ENCODE data around the gene TCEAL4.

Gene TCEAL4

DNA sequence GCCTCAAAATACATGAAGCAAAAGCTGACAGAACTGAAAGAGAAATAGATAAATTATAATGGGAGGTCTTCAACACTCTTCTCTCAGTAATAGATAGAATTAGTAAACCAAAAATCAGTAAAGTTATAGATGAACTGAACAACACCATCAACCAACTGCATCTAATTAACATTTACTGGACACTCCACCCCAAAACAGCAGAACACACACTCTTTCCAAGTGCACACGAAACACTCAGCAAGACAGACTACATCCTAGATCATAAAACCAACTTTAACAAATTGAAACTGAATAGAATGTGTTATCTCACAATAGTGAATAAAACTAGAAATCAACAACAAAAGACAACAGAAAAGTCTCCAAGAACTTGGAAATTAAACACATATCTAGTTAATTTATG is 25.1 kb upstream of the TCEAL4 start:
- Histone ChIP-seq H3K27me3 (ENCODE audit: control insufficient read depth, low read length) (no peaks in the 10 kb centered on the region), H3K4me2 (ENCODE audit: low read length) (no peak overlapping the region), H3K4me1 (ENCODE audit: control insufficient read depth, low read length) (peaks cover 3% of the 10 kb centered on the region), H3F3A (ENCODE audit: control insufficient read depth, insufficient read depth) (no peaks in the 10 kb centered on the region), H3K27ac (ENCODE audit: low read depth, low read length) (no peak overlapping the region), H4K20me1 (ENCODE audit: control insufficient read depth, insufficient read depth, low read depth, low read length) (no peaks in the 10 kb centered on the region), H3K36me3 (ENCODE audit: control insufficient read depth, low read length) (no peaks in the 10 kb centered on the region), H3K4me3 (ENCODE audit: low read length) (no peak overlapping the region), H3K9me3 (ENCODE audit: control insufficient read depth, insufficient read depth, low read length) (no peaks in the 10 kb centered on the region), H3K79me2 (ENCODE audit: control insufficient read depth, low read length) (no peaks in the 10 kb centered on the region), H3K9me2 (replicated peaks; ENCODE audit: control insufficient read depth, low read length) (no peaks in the 10 kb centered on the region)
- TF ChIP-seq, protein P1, sequence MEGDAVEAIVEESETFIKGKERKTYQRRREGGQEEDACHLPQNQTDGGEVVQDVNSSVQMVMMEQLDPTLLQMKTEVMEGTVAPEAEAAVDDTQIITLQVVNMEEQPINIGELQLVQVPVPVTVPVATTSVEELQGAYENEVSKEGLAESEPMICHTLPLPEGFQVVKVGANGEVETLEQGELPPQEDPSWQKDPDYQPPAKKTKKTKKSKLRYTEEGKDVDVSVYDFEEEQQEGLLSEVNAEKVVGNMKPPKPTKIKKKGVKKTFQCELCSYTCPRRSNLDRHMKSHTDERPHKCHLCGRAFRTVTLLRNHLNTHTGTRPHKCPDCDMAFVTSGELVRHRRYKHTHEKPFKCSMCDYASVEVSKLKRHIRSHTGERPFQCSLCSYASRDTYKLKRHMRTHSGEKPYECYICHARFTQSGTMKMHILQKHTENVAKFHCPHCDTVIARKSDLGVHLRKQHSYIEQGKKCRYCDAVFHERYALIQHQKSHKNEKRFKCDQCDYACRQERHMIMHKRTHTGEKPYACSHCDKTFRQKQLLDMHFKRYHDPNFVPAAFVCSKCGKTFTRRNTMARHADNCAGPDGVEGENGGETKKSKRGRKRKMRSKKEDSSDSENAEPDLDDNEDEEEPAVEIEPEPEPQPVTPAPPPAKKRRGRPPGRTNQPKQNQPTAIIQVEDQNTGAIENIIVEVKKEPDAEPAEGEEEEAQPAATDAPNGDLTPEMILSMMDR (IDR thresholded peaks at IDR 0.05; ENCODE audit: low read depth, low read length, poor library complexity, severe bottlenecking), result no peak
- TF ChIP-seq EZH2phosphoT487 (IDR thresholded peaks at IDR 0.05; ENCODE audit: borderline replicate concordance, low read length), result no peak

DNA sequence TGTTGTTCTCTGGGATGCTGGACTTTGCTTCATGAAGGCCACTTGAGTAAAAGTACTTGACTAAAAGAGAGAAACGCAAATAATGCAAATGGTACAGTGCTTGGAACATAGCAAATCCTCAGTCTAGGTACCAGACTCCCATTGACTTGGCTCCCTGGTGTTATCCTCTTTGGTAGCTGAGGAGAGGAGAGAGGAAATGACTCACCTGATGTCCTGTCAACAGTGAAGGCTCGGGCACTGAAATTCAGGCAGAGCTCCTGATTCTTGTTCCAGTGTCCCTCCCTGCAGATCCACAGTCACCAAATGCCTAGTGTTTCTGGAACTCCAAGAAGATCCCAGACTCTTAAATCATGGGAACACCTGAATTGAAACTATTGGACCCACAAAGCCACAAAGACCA is 22.5 kb upstream of the TCEAL4 start:
- no peaks in the 10 kb centered on the region for H4K20me1 ChIP-seq (ENCODE audit: control insufficient read depth, insufficient read depth, low read depth, low read length)
- H3K4me1 ChIP-seq (ENCODE audit: control insufficient read depth, low read length), result peaks cover 10% of the 10 kb centered on the region
- H3K4me3 ChIP-seq (ENCODE audit: low read length), result no peak overlapping the region
- no peaks in the 10 kb centered on the region for H3K9me2 ChIP-seq (replicated peaks; ENCODE audit: control insufficient read depth, low read length)
- H3K27me3 ChIP-seq (ENCODE audit: control insufficient read depth, low read length), result no peaks in the 10 kb centered on the region
- H3F3A ChIP-seq (ENCODE audit: control insufficient read depth, insufficient read depth), result no peaks in the 10 kb centered on the region
- H3K9me3 ChIP-seq (ENCODE audit: control insufficient read depth, insufficient read depth, low read length), result no peaks in the 10 kb centered on the region
- no peak overlapping the region for H3K27ac ChIP-seq (ENCODE audit: low read depth, low read length)
- no peaks in the 10 kb centered on the region for H3K36me3 ChIP-seq (ENCODE audit: control insufficient read depth, low read length)
- H3K4me2 ChIP-seq (ENCODE audit: low read length), result no peak overlapping the region
- TF ChIP-seq, protein P1 (IDR thresholded peaks at IDR 0.05; ENCODE audit: low read depth, low read length, poor library complexity, severe bottlenecking), result no peak
- no peak for TF ChIP-seq EZH2phosphoT487 (IDR thresholded peaks at IDR 0.05; ENCODE audit: borderline replicate concordance, low read length)
- no peaks in the 10 kb centered on the region for H3K79me2 ChIP-seq (ENCODE audit: control insufficient read depth, low read length)

GRCh38 chrX:103565197-103565596 is 20.1 kb upstream of the TCEAL4 start:
- TF ChIP-seq, protein P1 (IDR thresholded peaks at IDR 0.05; ENCODE audit: low read depth, low read length, poor library complexity, severe bottlenecking), result no peak
- no peak for TF ChIP-seq EZH2phosphoT487 (IDR thresholded peaks at IDR 0.05; ENCODE audit: borderline replicate concordance, low read length)
- H3K4me1 ChIP-seq (ENCODE audit: control insufficient read depth, low read length), result peaks cover 10% of the 10 kb centered on the region
- no peaks in the 10 kb centered on the region for H3K79me2 ChIP-seq (ENCODE audit: control insufficient read depth, low read length)
- no peaks in the 10 kb centered on the region for H3K9me2 ChIP-seq (replicated peaks; ENCODE audit: control insufficient read depth, low read length)
- H3K4me3 ChIP-seq (ENCODE audit: low read length), result no peak overlapping the region
- H4K20me1 ChIP-seq (ENCODE audit: control insufficient read depth, insufficient read depth, low read depth, low read length), result no peaks in the 10 kb centered on the region
- H3K9me3 ChIP-seq (ENCODE audit: control insufficient read depth, insufficient read depth, low read length), result no peaks in the 10 kb centered on the region
- no peaks in the 10 kb centered on the region for H3K27me3 ChIP-seq (ENCODE audit: control insufficient read depth, low read length)
- H3F3A ChIP-seq (ENCODE audit: control insufficient read depth, insufficient read depth), result no peaks in the 10 kb centered on the region
- peak overlapping the region; percentile 31; the same call in 1 of the 2 replicates for H3K4me2 ChIP-seq (ENCODE audit: low read length)
- no peaks in the 10 kb centered on the region for H3K36me3 ChIP-seq (ENCODE audit: control insufficient read depth, low read length)
- no peak overlapping the region for H3K27ac ChIP-seq (ENCODE audit: low read depth, low read length)

DNA sequence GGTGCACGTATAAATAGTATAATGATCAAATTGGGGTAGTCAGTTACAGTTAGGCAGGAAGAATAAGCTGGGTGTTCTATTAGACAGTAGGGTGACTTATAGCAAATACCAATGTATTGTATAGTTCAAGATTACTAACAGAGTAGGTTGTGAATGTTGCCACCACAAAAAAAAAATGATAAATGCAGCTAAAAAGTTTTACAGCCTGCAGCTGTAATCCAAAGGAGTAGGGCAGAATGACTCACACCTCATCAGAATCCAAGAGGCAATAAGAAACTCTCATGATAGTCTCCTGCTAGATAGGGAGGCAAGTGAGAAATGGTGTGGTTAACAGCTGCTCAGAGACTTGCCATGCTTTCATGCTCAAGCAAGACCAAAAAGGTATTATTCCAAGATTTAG is 19.6 kb upstream of the TCEAL4 start:
- H3K36me3 ChIP-seq (ENCODE audit: control insufficient read depth, low read length), result no peaks in the 10 kb centered on the region
- H3K27me3 ChIP-seq (ENCODE audit: control insufficient read depth, low read length), result no peaks in the 10 kb centered on the region
- H3K9me3 ChIP-seq (ENCODE audit: control insufficient read depth, insufficient read depth, low read length), result no peaks in the 10 kb centered on the region
- TF ChIP-seq, protein P1 (IDR thresholded peaks at IDR 0.05; ENCODE audit: low read depth, low read length, poor library complexity, severe bottlenecking), result no peak
- TF ChIP-seq EZH2phosphoT487 (IDR thresholded peaks at IDR 0.05; ENCODE audit: borderline replicate concordance, low read length), result no peak
- no peak overlapping the region for H3K4me2 ChIP-seq (ENCODE audit: low read length)
- H3K4me3 ChIP-seq (ENCODE audit: low read length), result no peak overlapping the region
- no peaks in the 10 kb centered on the region for H3K79me2 ChIP-seq (ENCODE audit: control insufficient read depth, low read length)
- no peaks in the 10 kb centered on the region for H3K9me2 ChIP-seq (replicated peaks; ENCODE audit: control insufficient read depth, low read length)
- H3K27ac ChIP-seq (ENCODE audit: low read depth, low read length), result no peak overlapping the region
- no peaks in the 10 kb centered on the region for H3F3A ChIP-seq (ENCODE audit: control insufficient read depth, insufficient read depth)
- H3K4me1 ChIP-seq (ENCODE audit: control insufficient read depth, low read length), result peaks cover 10% of the 10 kb centered on the region
- no peaks in the 10 kb centered on the region for H4K20me1 ChIP-seq (ENCODE audit: control insufficient read depth, insufficient read depth, low read depth, low read length)
